COLO829 (cell line): ENCODE data around the gene IFNG-AS1.

Experiments
- DNase-seq: peaks from one replicate; pipeline ENCODE4 v3.0.0; 2012; ENCODE audit warnings: low spot score

Gene IFNG-AS1

DNA sequence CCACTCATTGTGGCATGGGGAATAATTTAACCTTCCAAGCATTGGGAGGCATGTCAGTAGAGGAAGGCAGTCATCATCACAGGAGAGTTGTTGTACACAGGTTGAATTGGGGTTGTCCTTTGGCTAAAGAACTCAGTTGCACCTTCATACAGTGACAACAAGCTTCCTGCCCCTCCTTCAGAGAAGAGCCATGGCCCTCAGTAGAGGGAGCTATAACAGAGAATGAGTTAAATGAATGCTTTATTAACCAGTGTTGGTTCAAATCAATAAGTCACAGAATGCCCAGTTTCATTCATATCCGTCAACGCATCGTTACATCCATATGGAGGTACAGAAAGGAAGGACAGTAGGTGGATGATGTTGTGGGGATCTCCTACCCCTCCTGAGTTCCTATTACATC lies 4.8 kb downstream of the IFNG-AS1 start:
- no peak for DNase-seq

DNA sequence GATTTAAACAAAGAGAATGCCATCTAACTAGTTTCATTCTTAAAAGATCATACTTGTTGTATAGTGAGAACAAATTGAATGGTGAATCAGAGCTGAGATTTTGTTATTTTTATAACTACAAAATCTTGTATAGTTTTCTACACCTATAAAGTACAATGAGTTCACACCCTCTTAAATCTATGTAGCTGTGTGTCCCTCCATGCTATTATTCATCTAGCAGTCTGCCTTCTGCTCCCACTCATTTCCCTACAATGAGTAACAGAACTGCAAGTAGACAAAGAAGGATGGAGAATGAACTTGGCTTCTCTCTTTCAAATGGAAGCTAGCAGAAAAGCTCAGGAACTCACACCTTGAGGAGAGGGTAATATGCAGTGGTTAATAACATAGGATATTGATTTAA lies 7.1 kb downstream of the IFNG-AS1 start:
- DNase-seq: no peak

DNA sequence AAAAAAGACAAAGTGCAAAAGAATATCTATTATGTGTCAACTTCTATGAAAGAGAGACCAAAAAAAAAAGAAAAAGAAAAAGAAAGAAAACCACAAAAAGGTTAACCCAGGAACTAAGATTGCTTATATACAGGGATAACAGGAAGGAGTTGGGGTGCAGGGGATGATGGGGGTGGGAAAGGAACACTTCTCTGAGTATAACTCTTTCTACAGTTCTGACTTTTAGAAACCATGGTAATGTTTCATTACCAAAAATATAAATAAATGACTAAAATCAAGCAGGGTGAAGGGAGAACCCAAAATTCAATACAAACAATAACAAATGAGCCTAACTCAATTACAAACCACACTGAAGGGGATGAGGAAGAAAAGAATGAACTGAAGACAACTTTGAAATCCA lies 9.1 kb downstream of the IFNG-AS1 start:
- no peak for DNase-seq

DNA sequence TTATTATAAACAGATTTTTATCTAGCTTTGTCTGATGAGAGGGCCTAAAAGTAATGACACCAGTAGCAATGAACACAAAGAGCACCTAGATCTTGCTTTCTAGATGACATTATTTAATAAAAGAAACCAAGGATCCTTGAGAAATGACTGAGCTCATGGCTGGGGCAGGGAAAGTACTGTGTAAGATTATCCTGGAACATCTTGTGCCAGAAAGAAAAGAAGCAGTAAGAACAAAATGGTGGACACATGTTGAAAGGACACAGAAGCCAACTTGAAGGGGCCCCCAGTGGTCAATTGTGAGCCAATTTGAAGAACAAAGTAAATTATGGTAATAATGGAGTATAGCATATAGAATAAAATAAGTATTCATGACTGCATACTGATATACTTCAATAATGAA lies 10.0 kb downstream of the IFNG-AS1 start:
- DNase-seq: no peak

DNA sequence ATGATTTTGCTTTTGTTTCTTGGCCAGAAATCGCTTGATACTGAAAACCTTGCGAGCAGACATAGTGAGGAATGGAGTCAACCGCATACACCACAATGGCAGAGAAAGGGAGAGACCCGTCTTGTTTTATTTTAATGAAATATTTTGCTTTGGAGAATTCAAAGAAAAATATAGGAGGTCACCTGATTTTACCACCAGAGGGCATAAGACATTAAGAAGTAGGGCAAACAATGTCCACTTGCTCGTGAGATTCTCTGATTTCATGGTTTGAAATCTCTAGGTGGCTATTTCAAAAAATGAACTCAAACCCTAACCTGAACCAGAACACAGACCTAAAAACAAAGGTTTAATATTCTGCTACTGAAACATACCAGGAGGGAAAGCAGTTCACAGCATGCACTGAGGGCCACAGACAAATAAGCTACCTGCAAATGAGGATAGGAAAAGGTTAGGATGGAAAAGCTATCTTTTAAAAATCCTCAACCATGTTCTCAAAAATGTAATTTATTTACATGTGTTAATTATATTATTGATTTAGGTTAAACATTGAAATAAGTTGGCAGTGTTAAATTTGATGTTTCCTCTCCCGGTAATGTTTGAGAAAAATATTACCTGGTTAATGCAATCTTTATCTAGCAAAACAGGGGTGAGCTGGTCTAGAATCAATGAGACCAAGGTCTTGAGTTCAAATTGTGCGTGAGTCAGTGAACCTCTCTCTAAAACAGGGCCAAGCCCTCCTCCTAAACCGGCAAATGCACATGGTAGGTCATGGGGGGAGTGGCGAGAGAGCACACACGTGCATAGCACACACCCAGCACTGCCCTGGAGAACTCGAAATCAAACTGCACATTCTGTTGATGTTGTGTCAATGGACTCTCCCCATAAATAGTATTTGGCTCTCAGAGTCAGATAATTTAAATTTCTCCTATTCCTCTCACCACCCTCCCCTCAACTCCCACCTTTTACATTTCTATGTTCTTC lies 12.5 kb downstream of the IFNG-AS1 start:
- DNase-seq: peak; percentile 11

DNA sequence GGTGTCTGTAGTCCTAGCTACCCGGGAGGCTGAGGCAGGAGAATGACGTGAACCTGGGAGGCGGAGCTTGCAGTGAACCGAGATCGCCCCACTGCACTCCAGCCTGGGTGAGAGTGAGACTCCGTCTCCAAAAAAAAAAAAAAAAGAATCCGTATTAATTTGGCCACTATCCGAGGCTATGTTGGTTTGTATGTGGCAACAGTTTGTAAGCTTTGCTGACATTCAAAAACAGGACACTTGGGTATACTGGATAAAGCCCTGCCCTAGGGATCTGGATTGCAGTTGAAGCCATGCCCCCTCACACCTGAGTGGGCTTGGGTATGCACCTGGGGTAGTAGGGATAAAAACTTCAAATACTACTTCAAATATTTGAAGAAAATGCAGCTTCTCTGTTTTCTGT lies 14.5 kb downstream of the IFNG-AS1 start:
- no peak for DNase-seq

DNA sequence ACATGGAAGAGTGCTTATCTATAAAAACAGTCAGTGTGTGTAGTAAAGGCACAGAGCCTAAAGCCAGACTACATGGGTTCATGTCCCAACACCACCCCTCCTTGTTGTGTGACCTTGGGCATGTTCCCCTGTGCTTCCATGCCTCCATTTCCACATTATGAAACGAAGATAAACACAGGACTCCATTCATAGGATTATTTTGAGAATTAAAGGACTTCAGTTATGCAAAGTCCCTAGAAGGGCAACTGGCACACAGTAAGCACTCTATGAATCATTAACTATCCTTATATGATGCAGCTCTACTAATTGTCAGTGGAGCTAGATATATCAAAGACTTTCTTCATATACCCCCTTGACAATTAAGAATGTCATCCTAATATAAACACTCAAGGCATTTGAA lies 17.8 kb downstream of the IFNG-AS1 start:
- DNase-seq: peak; percentile 28

DNA sequence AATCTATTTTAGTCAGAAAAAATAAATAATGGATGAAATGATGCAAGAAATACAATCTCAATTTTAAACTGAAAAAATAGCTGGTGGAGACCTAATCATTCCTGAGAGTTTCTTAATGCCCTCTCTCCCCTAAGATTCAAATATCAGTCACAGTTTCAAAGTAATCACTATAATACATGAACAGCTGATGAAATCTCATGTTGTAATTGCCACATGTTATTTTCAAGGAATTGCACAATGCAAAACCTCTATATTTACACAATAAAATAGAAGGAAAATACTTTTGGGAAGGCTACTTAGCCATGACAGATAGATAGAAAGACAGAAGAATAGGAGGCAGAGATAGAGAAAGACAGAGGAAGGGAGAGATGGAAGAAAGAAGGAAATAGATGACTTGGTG lies 18.2 kb downstream of the IFNG-AS1 start:
- DNase-seq: no peak

DNA sequence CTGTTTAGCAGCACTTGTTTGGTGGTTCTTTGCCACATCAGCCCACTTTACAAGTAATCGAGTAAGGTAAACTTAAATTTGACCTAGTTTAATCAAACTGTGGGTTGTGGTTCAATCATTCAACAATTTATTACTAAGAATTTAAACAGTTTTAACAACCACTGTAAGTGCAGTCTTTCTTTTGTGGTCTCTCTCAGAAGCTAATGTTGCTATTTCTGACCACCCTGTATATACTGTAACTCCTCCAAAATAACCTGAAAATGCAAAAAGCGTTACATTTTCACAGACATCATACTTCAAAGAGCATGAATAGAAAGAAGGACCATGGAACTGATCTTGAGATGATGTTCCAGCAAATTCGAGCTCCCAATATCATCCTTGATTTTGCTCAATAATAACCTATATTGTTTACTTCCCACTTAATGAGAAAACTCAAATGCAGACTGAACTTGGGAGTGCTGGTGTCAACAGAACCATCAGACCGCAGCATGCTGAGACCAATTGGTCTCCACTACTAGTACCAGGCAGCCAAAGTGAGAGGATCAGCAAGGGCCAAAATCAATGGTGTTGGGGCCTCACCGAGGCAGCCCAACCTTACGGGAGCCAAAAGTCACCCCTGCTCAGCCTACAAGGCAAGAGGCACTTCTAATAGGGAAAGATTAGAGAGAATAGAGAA lies 22.1 kb downstream of the IFNG-AS1 start:
- no peak for DNase-seq

DNA sequence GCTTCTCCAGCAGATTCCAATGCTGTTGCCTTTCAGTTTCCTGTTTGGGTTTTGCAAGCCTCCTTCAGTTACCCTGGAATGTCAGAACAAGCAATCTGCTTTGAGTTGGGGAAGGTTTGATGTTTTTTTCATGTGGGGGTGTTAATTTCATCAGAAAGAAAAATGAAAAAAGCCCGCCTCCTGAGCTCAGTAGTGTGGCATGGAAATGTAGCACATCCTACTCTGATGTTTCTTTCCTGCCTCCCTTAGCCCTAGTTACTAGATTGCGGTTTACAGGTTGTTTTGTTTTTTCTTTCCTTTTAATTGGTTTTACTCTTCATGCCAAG lies 22.6 kb downstream of the IFNG-AS1 start:
- no peak for DNase-seq

DNA sequence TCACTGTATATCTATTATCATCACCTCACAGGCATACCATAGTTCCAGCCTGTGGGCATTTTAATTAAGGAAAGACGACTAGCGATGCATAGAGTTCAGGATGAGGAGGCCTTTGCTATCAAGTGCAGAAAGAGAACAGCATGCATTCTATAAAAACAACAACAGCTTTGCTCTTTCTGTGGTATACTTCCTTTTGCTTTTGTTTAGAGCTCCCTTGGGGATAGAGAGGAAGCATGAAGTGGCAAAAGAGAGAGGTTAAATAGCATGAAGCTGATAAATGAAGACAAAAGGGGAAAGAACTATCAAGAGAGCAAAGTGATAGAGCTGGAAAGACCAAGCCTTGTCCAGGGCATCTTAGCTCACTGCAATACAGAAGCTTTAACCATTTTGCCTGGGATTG lies 23.5 kb downstream of the IFNG-AS1 start:
- peak; percentile 1 for DNase-seq

DNA sequence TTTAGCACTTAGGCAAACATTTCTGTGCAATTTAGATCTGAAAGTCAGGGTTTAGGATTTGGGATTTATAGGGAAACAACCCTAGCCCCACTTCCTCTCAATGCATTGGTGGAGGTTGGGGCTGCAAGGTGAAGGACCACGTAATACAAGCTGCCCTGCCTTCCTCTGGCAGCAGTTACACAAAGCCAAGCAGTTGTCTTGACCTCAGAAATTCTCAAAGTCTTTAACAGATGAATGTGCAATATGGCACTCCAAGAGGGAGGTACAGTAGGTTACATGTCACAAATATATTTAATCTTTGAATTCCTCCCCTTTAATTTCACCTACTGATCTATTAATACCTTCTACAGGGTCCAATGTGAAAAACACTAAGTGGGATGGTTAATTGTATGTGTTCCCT lies 23.9 kb downstream of the IFNG-AS1 start:
- DNase-seq: no peak

DNA sequence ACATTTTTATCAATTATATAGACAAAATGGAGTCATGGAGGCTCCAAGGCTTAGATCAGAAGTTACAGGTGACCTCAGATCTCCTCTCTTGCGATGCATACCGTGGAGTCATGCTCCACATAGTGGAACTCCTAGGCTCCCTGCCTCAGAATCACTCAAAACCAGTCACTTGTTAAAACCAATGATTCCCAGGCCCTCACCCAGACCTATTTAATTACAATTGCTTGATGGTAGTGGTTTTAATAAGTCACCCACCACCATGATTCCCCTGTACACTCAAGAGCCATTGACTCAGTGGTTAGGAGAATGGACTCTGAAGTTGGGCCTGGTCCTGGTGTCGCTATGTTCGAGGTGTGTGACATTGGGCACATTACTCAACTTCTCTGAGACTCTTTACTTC lies 26.9 kb downstream of the IFNG-AS1 start:
- DNase-seq: no peak

DNA sequence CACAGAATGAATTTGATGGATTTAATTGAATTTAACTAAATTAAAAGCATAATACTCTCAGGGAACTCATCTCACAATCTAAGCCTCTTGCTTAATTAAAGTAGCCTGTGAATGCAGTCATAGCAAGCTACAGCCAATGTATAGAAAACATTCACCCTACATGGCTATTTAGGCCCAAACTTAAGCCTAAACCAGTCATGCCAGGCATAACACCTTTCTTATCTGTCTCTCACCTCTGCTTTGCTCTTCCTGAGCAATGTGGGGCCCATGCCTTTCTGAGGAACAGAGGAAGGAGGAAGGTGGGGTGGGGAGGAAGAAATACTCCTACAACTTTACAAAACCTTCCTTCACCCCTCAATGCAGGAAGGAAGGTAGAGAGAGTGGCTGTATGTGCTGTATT lies 29.1 kb downstream of the IFNG-AS1 start:
- DNase-seq: no peak

DNA sequence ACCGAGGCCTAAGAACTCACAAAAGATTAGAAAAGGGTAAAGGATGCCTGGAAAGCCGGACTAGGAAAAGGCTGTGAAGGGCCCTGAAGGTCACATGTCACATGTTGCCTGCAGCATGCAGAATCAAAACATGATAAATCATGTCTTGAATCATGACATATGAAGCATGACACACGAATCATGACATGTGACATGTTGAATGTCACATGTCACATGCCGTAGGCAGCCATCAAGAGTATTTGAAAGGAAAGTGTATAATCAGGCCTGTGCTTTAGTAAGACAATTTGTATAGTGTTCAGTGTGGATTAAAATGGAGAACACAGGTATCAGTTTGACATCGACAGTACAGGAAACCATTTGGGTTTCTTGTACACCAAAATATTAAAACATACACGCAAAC lies 30.8 kb downstream of the IFNG-AS1 start:
- DNase-seq: no peak

DNA sequence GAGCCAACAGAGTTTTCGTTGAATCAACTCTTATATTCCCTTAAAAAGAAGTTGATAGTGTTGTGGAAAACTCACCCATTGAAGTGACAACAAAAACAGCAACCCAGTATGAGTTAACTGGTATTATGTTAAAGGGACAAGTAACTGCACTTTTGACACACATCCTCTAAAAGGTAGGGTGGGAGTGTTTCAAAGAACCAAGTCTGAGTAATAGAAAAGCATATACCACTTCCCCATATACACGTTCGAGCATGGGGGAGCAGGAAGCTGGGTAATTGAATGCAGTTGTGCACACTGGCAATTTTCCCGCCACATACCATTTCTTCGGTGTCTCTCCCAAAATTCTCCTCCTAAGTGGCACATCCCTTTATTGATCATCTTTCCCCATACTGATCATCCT lies 31.5 kb downstream of the IFNG-AS1 start:
- no peak for DNase-seq

DNA sequence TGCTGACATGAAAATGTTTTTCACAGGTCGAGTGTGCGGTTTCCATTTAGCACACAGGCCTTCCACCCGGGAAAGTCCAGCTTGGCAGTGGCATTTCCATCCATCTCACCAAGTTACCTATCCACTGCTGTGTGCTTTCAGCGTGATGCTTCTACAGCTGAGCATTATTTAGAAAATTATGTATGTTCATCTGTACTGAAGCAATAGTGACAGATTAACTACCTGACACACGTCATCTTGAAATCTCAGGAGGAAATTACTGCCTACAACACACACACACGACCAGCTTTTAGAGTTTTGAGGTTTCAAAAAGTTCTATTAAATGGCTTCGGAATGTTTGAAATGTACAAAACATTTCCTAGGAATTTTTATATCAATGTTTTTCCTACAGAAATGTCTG lies 39.4 kb downstream of the IFNG-AS1 start:
- DNase-seq: no peak

DNA sequence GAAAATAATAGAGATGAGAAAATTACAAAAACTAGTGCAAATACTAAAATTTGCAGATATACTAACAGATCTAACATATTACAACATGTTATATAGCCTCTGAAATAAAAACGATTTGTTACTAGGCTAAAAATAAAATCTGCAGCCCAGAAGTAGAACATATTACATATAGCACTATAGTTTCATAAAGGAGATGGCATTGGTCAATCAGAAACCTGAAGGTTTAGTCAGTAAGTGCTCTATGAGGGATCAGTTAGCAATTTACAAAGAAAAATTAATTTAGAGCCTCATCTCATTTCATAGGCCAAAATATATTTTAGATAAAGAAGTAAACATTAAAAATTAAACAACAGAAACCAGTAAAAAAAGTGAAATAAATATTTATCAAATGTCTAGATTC lies 41.0 kb downstream of the IFNG-AS1 start:
- DNase-seq: no peak

DNA sequence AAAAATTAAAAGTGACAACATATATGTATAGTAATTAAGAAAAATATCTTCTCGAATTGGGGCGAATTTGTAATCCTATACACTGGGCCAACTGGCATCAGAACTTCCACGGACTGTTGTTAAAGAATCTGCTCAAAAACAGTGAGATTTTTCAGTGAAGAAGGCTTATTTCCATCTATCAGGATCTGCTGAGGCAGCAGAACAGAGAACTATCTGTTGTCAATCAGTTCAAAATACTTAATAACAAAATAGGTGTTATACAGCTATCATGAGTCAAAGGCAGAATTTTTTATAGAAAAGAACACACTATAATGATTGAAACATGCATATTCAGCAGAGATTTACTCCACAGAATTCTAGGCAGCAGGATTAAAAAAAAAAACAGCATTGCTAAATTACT lies 41.9 kb downstream of the IFNG-AS1 start:
- DNase-seq: no peak

DNA sequence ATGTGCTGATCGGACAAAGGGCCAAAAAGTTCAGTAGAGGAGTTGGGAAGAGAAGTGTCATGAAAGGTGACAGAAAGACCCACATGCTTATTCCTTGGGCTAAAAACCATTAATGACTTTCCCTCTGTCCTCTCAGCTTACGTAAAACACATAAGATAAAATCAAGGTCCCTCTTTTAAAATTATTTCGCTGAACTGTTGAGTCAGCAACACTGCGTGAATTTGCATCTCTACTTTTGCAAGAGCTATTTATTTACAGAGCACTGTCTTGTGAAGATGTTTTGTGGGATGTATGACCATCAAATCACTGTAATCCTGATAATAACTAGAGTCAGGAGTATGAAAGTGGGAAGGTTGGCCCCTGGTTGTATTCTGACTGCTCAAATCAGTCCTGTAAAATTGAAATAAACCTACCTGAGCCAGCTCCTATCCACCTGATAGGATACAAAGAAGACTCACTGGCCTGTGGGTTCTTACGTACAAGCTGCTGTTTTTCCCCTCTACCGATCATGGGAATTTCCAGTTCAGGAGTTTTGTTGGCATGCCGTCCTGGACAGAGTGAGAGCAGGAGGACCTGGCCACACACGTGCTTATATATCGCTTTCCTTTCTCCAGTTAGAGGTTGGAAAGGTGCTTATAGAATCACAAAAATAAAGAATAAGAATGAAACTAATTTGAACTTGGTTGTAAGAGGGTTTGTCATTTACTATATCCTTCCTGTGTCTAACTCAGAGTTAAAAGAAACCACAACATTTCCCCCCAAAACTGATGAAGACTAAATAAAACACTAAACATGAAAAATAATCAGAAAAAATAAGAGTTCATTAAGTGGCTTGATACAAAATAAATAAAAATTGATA lies 42.9 kb downstream of the IFNG-AS1 start:
- no peak for DNase-seq

DNA sequence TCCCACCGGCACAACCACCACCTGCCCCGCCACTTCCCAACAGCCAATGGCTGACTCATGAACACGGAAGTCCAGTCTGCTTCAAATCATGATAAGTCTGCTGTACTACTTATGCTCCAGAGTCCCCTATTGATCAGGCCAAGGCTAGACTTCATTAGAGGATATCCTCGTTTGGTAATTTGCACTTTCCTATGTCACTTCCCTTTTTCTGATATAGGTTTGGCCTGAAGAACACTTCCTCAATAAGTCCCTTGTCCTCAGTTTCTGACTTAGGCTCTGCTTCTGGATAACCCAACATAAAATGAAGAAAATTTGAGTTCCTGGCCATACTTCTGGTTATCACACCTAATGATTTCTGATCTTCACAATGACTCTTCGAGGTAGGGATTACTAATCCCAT lies 45.3 kb downstream of the IFNG-AS1 start:
- DNase-seq: no peak

DNA sequence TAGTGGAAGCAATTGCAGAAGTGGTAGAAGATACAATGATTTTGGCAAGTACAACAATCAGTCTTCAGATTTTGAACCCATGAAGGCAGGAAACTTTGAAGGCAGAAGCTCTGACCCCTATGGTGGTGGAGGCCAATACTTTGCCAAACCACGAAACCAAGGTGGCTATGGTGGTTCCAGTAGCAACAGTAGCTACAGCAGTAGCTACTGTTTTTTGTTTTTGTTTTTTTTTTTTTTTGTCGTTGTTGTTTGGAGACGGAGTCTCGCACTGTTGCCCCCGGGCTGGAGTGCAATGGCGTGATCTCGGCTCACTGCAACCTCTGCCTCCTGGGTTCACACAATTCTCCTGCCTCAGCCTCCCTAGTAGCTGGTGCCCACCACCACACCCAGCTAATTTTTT lies 47.4 kb downstream of the IFNG-AS1 start:
- DNase-seq: no peak
